ENCODE results near the gene LRRC7. TPM values are rescaled to one million over a fixed set of nuclear protein-coding genes. Genes with fewer than 3 reads are reported as not detected.

The LRRC7 gene
- total RNA-seq, 1 donor from 2014 or later: not detected

DNA sequence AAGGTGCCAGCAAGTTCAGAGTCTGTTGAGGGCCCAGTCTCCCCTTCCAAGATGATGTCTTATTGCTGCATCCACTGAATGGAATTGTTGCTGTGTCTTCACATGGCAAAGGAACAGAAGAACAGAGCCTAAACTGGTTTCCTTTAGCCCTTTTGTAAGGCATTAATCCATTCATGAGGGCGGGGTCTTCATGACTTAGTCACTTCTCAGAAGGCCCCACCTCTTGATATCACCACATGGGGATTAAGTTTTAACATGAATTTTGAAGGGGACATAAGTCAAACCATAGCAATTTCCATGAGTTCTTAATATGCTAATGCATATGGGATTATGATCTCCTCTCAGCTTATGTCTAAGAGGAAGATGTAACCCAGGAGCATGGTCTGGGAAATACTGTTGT is 182.9 kb downstream of the LRRC7 start:
- no peak overlapping the region for H3K4me3 ChIP-seq (ENCODE audit: low read depth, low read length)
- TF ChIP-seq, protein P1, sequence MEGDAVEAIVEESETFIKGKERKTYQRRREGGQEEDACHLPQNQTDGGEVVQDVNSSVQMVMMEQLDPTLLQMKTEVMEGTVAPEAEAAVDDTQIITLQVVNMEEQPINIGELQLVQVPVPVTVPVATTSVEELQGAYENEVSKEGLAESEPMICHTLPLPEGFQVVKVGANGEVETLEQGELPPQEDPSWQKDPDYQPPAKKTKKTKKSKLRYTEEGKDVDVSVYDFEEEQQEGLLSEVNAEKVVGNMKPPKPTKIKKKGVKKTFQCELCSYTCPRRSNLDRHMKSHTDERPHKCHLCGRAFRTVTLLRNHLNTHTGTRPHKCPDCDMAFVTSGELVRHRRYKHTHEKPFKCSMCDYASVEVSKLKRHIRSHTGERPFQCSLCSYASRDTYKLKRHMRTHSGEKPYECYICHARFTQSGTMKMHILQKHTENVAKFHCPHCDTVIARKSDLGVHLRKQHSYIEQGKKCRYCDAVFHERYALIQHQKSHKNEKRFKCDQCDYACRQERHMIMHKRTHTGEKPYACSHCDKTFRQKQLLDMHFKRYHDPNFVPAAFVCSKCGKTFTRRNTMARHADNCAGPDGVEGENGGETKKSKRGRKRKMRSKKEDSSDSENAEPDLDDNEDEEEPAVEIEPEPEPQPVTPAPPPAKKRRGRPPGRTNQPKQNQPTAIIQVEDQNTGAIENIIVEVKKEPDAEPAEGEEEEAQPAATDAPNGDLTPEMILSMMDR (conservative IDR thresholded peaks at IDR 0.05; ENCODE audit: low read depth, low read length): no peak
- DNase-seq (ENCODE audit: low read depth): no peak

DNA sequence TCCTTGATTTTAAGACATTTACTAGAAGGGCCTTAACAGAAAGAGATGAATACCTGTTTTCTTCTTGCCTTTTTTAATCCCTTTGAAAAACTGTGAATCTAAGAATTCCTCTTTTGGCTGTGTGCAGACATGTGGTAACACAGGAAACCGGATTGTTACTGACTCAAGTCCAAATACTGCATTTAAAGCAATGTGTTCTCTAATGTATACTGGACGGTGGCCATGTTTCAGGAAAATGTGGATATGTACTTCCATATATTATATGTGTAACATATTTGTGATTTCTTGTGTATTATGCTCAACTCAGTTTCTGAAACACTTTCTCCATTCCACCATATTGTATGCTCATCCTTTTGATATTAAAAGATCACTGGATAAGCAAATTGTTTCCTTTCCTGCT is 185.1 kb downstream of the LRRC7 start:
- H3K4me3 ChIP-seq (ENCODE audit: low read depth, low read length): no peak overlapping the region
- TF ChIP-seq, protein P1 (conservative IDR thresholded peaks at IDR 0.05; ENCODE audit: low read depth, low read length): no peak
- DNase-seq (ENCODE audit: low read depth): no peak

DNA sequence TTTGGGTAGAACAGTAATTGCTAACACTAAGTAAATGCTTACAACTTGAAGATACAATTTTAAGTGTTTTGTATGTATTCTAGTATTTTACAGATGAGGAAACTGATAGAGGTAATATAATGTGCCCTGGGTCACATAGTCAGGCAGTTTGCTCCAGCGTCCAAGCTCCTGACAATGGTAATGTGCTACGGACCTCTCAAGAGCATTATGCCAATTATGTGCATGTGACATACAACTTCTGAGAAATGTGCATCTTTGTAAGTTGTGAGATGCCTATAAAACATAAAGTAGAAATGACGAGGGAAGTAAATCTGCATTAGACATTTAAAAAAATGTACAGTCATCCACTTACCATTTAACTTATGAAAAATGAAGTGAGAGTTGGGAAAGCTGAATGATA is 186.8 kb downstream of the LRRC7 start:
- TF ChIP-seq, protein P1 (conservative IDR thresholded peaks at IDR 0.05; ENCODE audit: low read depth, low read length): no peak
- DNase-seq (ENCODE audit: low read depth): no peak
- H3K4me3 ChIP-seq (ENCODE audit: low read depth, low read length): no peak overlapping the region

DNA sequence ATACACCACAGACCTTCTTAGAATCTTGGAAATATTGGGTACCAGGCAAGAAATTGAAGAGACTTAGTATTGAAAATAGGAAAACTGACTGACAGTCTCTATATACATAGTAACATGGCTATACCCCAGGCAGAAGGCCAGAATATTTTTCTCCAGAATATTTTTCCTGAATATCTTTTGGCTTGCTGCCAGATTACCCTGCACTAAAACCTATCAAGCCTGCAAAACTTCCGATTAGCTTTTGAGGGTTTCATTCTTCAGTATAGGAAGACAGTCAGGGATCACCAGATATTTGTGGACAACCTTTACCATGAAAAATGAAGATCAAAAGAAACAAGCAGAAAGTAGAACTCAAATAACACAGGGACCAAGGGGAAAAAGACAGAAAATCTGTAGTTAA is 187.9 kb downstream of the LRRC7 start:
- DNase-seq (ENCODE audit: low read depth): no peak
- TF ChIP-seq, protein P1 (conservative IDR thresholded peaks at IDR 0.05; ENCODE audit: low read depth, low read length): no peak

DNA sequence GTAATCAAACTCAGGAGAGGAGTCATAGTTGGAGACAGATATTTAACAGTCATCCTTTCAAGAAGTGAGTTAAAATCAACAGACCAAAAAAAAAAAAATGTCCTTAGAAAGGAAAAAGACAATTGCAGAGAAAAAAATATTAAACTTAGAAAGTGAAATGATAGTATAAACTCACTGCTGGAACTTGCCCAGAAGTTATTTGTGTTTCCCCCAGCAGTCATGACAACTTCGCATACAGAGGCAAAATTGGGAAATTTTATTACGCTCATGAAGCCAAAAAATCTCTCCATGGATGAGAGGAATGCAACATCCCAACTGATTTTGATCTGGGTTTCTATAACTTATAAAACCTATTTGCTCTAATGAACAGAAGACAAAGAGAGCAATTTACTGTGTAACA is 198.2 kb downstream of the LRRC7 start:
- no peak for DNase-seq (ENCODE audit: low read depth)
- TF ChIP-seq, protein P1 (conservative IDR thresholded peaks at IDR 0.05; ENCODE audit: low read depth, low read length): no peak
- H3K4me3 ChIP-seq (ENCODE audit: low read depth, low read length): no peak overlapping the region

More for the DNA sequence above, 187.9 kb downstream of the LRRC7 start:
- no peak overlapping the region for H3K4me3 ChIP-seq (ENCODE audit: low read depth, low read length)

DNA sequence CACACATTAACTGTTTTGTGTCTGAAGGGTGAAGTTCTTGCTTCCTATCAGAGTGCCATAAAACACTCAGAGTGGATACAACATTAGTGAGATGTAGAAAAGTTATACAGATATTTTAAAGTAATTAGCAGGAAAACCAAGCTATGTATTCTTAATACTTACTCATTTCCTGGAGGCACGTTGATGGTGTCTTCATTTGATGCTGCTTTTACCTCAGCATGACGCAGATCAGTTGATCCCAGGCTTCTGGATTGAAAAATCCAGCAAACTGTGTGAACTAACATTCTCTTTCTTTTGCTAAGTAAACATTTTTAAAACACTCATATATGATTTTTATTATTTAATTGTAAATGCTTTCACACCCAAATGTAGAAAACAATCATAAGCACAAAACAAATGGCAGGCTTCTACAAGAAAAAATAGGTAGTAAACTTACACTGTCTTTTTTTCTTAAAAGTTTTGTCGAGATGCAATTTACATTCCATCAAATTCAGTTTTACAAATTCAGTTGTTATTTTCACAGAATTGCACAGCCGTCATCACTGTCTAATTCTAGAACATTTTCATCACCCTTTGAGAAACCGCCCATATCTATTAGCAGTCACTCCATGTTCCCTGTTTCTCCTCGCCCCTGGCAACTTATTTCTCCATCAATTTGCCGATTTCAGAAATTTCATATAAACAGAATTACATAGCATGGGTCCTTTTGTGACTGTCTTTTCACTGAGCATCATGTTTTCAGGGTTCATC is 198.9 kb downstream of the LRRC7 start:
- no peak overlapping the region for H3K4me3 ChIP-seq (ENCODE audit: low read depth, low read length)
- TF ChIP-seq, protein P1 (conservative IDR thresholded peaks at IDR 0.05; ENCODE audit: low read depth, low read length): no peak
- DNase-seq (ENCODE audit: low read depth): no peak

DNA sequence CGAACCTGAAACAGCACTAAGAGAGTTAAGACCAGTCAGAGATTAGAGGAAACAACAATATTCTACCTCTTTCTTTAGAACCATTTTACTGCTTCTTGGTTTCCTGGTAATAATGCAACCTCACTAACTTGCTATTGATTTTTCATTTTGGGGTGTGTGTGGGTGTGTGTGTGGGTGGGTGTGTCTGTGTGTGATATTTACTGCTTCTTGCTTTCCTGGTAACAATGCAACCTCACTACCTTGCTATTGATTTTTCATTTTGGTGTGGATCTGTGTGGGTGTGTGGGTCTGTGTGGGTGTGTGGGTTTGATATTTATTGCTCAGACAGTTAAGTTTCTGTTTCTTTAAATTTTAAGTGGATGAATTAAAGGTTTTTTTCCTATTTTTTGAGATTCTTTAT is 208.8 kb downstream of the LRRC7 start:
- no peak overlapping the region for H3K4me3 ChIP-seq (ENCODE audit: low read depth, low read length)
- TF ChIP-seq, protein P1 (conservative IDR thresholded peaks at IDR 0.05; ENCODE audit: low read depth, low read length): no peak
- no peak for DNase-seq (ENCODE audit: low read depth)
